PC-3 (cell line): ENCODE measurements around the gene LAMB2. TPM values are rescaled to one million over a fixed set of nuclear protein-coding genes. Genes with fewer than 3 reads are reported as not detected.

Experiments
- ATAC-seq: fragments of 200-7000 bp; cut with Tn5 transposase; 2 replicates; pipeline ENCODE4 v1.9.1; 2020; ENCODE audit warnings: mild to moderate bottlenecking, moderate library complexity
- BruUV-seq: library from RNA; stranded (reverse); fragments of 400-500 nt; replicated peaks from 2 replicates; lab custom pipeline; 2021; lab: Mats Ljungman, UMichigan
- CTCF ChIA-PET: fragments of 300-600 bp; sonication (Branson Sonifier 250); formaldehyde crosslinking; loops from one replicate; lab custom pipeline; 2022; ENCODE audit warnings: antibody characterized with exemption; lab: Charles Lee
- POLR2A ChIA-PET: fragments of 300-600 bp; sonication (Branson Sonifier 250); formaldehyde crosslinking; loops from one replicate; lab custom pipeline; 2022; ENCODE audit warnings: antibody characterized with exemption; ENCODE audit not compliant: unreplicated experiment; lab: Charles Lee
- DNase-seq: peaks from one replicate; pipeline ENCODE4 v3.0.0-alpha.2; 2015
- H2AFZ ChIP-seq: fragments of 300-600 bp; sonication (generic); 2 replicates; pipeline ENCODE4 v1.6.0; 2016; ENCODE audit warnings: antibody characterized with exemption, low read length
- H3F3A ChIP-seq: fragments of 300-600 bp; sonication (generic); one replicate; pipeline ENCODE4 v1.6.0; 2017; ENCODE audit warnings: antibody characterized with exemption, low read length, control low read depth, mild to moderate bottlenecking; ENCODE audit not compliant: unreplicated experiment
- H3K27ac ChIP-seq: fragments of 300-600 bp; sonication (generic); 2 replicates; pipeline ENCODE4 v1.5.1; 2016; ENCODE audit warnings: mild to moderate bottlenecking, low read length
- H3K27me3 ChIP-seq: fragments of 300-600 bp; sonication (generic); 2 replicates; pipeline ENCODE4 v1.6.1; 2016; ENCODE audit warnings: low read length, mixed read lengths
- H3K36me3 ChIP-seq: fragments of 300-600 bp; sonication (generic); 2 replicates; pipeline ENCODE4 v1.6.1; 2016; ENCODE audit warnings: low read depth, mixed run types, low read length, mixed read lengths
- H3K4me1 ChIP-seq: fragments of 300-600 bp; sonication (generic); 2 replicates; pipeline ENCODE4 v1.5.1; 2016; ENCODE audit warnings: low read length; ENCODE audit not compliant: insufficient read depth
- H3K4me2 ChIP-seq: fragments of 300-600 bp; sonication (generic); 2 replicates; pipeline ENCODE4 v1.6.0; 2016; ENCODE audit warnings: low read length
- H3K4me3 ChIP-seq: fragments of 300-600 bp; sonication (generic); 2 replicates; pipeline ENCODE4 v1.5.1; 2016; ENCODE audit warnings: mild to moderate bottlenecking, low read length, mixed read lengths
- H3K79me2 ChIP-seq: fragments of 300-600 bp; sonication (generic); 2 replicates; pipeline ENCODE4 v1.6.1; 2017; ENCODE audit warnings: low read length, mixed read lengths
- H3K9ac ChIP-seq: fragments of 300-600 bp; sonication (generic); 2 replicates; pipeline ENCODE4 v1.6.0; 2016; ENCODE audit warnings: mild to moderate bottlenecking, low read length
- H3K9me2 ChIP-seq: fragments of 300-600 bp; sonication (generic); replicated peaks from 2 replicates; pipeline ENCODE4 v1.6.1; 2016; ENCODE audit warnings: mixed run types, low read length, mixed read lengths
- H3K9me3 ChIP-seq: fragments of 300-600 bp; sonication (generic); 2 replicates; pipeline ENCODE4 v1.6.1; 2016; ENCODE audit warnings: low read length, mixed read lengths
- H4K20me1 ChIP-seq: fragments of 300-600 bp; sonication (generic); 2 replicates; pipeline ENCODE4 v1.6.1; 2016; ENCODE audit warnings: low read length, mixed read lengths
- EZH2 ChIP-seq: fragments of 300-600 bp; sonication (generic); IDR thresholded peaks from one replicate; pipeline ENCODE4 v1.6.1; 2017; ENCODE audit warnings: antibody characterized with exemption, mild to moderate bottlenecking, low read length; ENCODE audit not compliant: unreplicated experiment
- EZH2phosphoT487 ChIP-seq: fragments of 300-600 bp; sonication (generic); IDR thresholded peaks from 2 replicates; pipeline ENCODE4 v1.6.1; 2018; ENCODE audit warnings: mild to moderate bottlenecking, antibody characterized with exemption, low read length, borderline replicate concordance
- intact Hi-C: fragments of 100-400 bp; cut with micrococcal nuclease; formaldehyde crosslinking; loops from 2 replicates; pipeline ENCODE4 v1.9.0; 2023
- total RNA-seq: library from RNA; depleted of rRNA; stranded (reverse); fragments of >200 nt; gene quantifications from 2 replicates; pipeline ENCODE4 v1.2.3, GENCODE V29; 2014
- TF ChIP-seq, protein P1 (sequence below): fragments of 300-600 bp; sonication (generic); conservative IDR thresholded peaks from 2 replicates; pipeline ENCODE4 v1.5.1; 2017; ENCODE audit warnings: antibody characterized with exemption, low read depth, mild to moderate bottlenecking, low read length

LAMB2 gene
- total RNA-seq, 1 experiment from 2014 or later = 240 TPM

DNA sequence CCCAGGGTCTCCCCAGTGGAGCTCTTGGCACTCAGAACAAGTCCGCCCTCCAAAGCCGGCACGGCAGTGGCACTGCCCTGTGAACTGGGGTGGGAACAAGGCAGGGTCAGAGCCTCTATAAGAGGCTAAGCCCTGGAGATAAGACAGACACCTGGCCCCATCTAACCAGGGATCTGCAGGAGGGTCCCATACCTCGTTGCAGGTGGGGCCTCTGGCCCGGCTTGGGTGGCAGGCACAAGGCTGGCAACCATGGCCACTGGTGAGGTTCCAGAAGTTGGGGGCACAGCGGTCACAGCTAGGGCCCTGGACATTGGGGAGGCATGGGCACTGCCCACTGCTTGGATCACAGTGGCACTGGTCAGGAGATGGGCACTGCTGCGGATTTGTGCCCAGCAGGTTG, 8.6 kb downstream of the LAMB2 start:
- intact Hi-C loops = no loop called here
- H3K4me2 ChIP-seq = no peak overlapping the region
- DNase-seq (no peak), ATAC-seq (no peak)
- peaks cover 11% of the 10 kb centered on the region; the same call in 1 of the 2 replicates for H3K36me3 ChIP-seq
- TF ChIP-seq, protein P1, sequence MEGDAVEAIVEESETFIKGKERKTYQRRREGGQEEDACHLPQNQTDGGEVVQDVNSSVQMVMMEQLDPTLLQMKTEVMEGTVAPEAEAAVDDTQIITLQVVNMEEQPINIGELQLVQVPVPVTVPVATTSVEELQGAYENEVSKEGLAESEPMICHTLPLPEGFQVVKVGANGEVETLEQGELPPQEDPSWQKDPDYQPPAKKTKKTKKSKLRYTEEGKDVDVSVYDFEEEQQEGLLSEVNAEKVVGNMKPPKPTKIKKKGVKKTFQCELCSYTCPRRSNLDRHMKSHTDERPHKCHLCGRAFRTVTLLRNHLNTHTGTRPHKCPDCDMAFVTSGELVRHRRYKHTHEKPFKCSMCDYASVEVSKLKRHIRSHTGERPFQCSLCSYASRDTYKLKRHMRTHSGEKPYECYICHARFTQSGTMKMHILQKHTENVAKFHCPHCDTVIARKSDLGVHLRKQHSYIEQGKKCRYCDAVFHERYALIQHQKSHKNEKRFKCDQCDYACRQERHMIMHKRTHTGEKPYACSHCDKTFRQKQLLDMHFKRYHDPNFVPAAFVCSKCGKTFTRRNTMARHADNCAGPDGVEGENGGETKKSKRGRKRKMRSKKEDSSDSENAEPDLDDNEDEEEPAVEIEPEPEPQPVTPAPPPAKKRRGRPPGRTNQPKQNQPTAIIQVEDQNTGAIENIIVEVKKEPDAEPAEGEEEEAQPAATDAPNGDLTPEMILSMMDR = no peak
- TF ChIP-seq EZH2phosphoT487 (no peak), EZH2 (no peak)
- ChIA-PET CTCF (no interaction called here), POLR2A (no interaction called here)
- no peaks in the 10 kb centered on the region for H3K9me2 ChIP-seq
- no peak overlapping the region for H3K4me3 ChIP-seq
- H3K4me1 ChIP-seq = peaks cover 12% of the 10 kb centered on the region
- peaks cover 7% of the 10 kb centered on the region for H3F3A ChIP-seq
- no peak overlapping the region for H3K27ac ChIP-seq
- no peaks in the 10 kb centered on the region for H3K9me3 ChIP-seq
- H3K9ac ChIP-seq = no peak overlapping the region
- H3K27me3 ChIP-seq = no peaks in the 10 kb centered on the region
- peaks cover 12% of the 10 kb centered on the region for H3K79me2 ChIP-seq
- H4K20me1 ChIP-seq = no peaks in the 10 kb centered on the region
- no peak overlapping the region for H2AFZ ChIP-seq
- no TSS peak for BruUV-seq

DNA sequence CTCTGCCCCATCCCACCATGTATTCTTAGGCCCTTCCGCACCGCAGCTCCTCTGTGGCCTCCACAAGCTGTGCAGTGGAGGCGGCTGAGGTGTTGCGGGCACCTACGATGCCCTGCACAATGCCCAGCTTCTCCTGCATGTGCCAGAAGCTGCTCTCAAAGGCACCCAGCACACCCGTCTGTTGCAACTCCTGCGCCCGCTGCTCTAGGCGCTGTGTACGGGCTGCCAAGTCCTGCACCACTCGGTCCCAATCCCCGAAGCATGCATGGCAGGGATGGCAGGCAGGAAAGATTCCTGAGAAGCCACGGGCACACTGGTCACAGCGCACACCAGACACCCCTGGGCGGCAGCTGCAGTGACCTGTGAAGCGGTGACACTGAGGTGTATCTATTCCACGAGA, 9.2 kb downstream of the LAMB2 start:
- peaks cover 15% of the 10 kb centered on the region for H3K4me1 ChIP-seq
- H3K4me2 ChIP-seq = no peak overlapping the region
- H3K36me3 ChIP-seq = peaks cover 14% of the 10 kb centered on the region; the same call in 1 of the 2 replicates
- peaks cover 7% of the 10 kb centered on the region for H3F3A ChIP-seq
- no peaks in the 10 kb centered on the region for H4K20me1 ChIP-seq
- POLR2A ChIA-PET = no interaction called here
- H3K4me3 ChIP-seq = no peak overlapping the region
- no peaks in the 10 kb centered on the region for H3K9me2 ChIP-seq
- TF ChIP-seq, protein P1 = no peak
- TF ChIP-seq EZH2phosphoT487 (no peak), EZH2 (no peak)
- no peaks in the 10 kb centered on the region for H3K27me3 ChIP-seq
- DNase-seq (no peak), ATAC-seq (no peak)
- H2AFZ ChIP-seq = no peak overlapping the region
- CTCF ChIA-PET = no interaction called here
- intact Hi-C loops = no loop called here
- H3K79me2 ChIP-seq = peaks cover 17% of the 10 kb centered on the region
- no peak overlapping the region for H3K9ac ChIP-seq
- H3K27ac ChIP-seq = no peak overlapping the region
- no TSS peak for BruUV-seq
- H3K9me3 ChIP-seq = no peaks in the 10 kb centered on the region

DNA sequence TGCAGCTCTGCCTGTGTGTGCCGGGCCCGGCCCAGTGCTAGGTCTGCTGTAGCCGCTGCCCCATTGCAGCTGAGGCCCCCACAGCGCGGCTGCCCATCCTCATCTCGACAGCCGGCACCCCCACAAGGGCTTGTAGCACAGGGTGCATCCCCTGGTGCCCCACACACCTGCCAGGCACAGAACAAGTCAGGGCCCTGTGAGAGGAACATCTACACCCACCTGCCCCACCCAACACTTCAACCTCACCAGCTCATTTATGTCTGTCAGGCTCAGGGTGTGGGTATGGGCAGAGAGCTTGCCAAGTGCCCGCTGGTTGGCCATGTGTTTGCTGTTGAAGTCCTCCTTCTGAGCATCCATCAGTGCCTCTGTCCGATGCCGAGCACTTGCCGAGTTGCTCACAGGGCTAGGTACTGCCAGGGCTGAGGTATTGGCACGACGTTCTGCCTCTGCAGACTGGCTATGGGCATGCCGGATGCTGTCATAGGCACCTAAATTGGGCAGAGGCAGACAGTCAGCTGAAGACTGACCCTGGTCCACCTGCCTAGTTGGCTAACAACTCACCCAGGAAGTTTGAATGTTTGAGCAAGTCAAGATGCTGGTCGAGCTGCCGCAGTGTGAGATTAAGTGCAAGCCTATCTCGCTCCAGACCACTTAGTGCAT, 9.8 kb downstream of the LAMB2 start:
- TF ChIP-seq, protein P1 = no peak
- no peak for TF ChIP-seq EZH2
- TF ChIP-seq EZH2phosphoT487 = no peak
- H3K9me3 ChIP-seq = no peaks in the 10 kb centered on the region
- no TSS peak for BruUV-seq
- no peak overlapping the region for H3K27ac ChIP-seq
- POLR2A ChIA-PET = no interaction called here
- H3K4me2 ChIP-seq = no peak overlapping the region
- no peaks in the 10 kb centered on the region for H3K27me3 ChIP-seq
- no peak overlapping the region for H3K4me3 ChIP-seq
- H3K79me2 ChIP-seq = peaks cover 20% of the 10 kb centered on the region
- ATAC-seq = no peak
- H3K4me1 ChIP-seq = peaks cover 15% of the 10 kb centered on the region
- H3K9me2 ChIP-seq = no peaks in the 10 kb centered on the region
- H3K36me3 ChIP-seq = peaks cover 12% of the 10 kb centered on the region; the same call in 1 of the 2 replicates
- peaks cover 7% of the 10 kb centered on the region for H3F3A ChIP-seq
- intact Hi-C loops = no loop called here
- CTCF ChIA-PET = no interaction called here
- no peak overlapping the region for H3K9ac ChIP-seq
- no peaks in the 10 kb centered on the region for H4K20me1 ChIP-seq
- no peak for DNase-seq
- no peak overlapping the region for H2AFZ ChIP-seq
